ENCODE results near the gene SLC28A1.

SLC28A1 gene

DNA sequence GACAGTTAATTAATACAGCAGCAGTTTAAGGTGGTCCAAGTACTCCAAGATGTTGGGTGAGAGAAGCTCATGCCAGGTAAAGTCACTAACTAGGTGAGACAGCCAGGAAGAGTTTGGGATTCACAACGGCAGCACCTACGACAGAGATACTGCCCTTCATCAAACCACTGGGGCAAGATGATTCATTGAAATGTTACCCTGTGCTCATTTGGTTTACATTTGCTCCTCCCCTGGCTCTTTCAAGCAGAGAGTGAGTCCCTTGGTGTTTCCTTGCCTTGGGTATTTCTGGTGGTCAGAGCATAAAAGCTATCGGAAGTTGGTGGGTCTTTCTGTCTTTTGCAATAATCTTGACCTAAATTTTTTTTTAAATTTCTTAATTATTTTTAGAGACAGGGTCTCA lies 77.2 kb downstream of the SLC28A1 start:
- H3K4ac ChIP-seq (ENCODE audit: low read depth, low read length): no peak overlapping the region
- H3K4me1 ChIP-seq (ENCODE audit: control insufficient read depth in 1 of 2, insufficient read depth in 2 of 2, low read length in 2 of 2): peaks cover 4 to 12% of the 10 kb centered on the region in 2 experiments
- H4K8ac ChIP-seq (ENCODE audit: low read depth, low read length): no peak overlapping the region
- H3K27me3 ChIP-seq (ENCODE audit: insufficient read depth, low read length): no peaks in the 10 kb centered on the region
- no peaks in the 10 kb centered on the region for H3K36me3 ChIP-seq (ENCODE audit: control insufficient read depth in 1 of 2, insufficient read depth in 2 of 2, low read length in 2 of 2)
- H3K79me1 ChIP-seq (ENCODE audit: low read length): no peaks in the 10 kb centered on the region
- DNase-seq: no peak
- no CpG with 5 or more reads among the region's 3 CpGs for WGBS (ENCODE audit: extremely low coverage, insufficient coverage, insufficient read length)
- H4K91ac ChIP-seq (ENCODE audit: low read depth, low read length): no peak overlapping the region
- H3K23ac ChIP-seq (ENCODE audit: low read length): no peak overlapping the region
- no peak overlapping the region for H3K4me3 ChIP-seq (ENCODE audit: low read depth, low read length)
- H3K79me2 ChIP-seq (ENCODE audit: control insufficient read depth, insufficient read depth, low read length, poor library complexity): no peaks in the 10 kb centered on the region
- H3K27ac ChIP-seq (ENCODE audit: low read depth, low read length): no peak overlapping the region
- no peak overlapping the region for H2BK120ac ChIP-seq (ENCODE audit: insufficient read depth, low read length, poor library complexity)
- H4K12ac ChIP-seq (ENCODE audit: low read depth, low read length): no peak overlapping the region
- H3K14ac ChIP-seq (ENCODE audit: low read length): no peak overlapping the region
- no peak overlapping the region for H3K9ac ChIP-seq (ENCODE audit: low read length)
- no peak overlapping the region for H2BK12ac ChIP-seq (ENCODE audit: low read length)
- H2BK5ac ChIP-seq (ENCODE audit: low read depth, low read length, poor library complexity): no peak overlapping the region
- H3K9me3 ChIP-seq (ENCODE audit: insufficient read depth, low read depth, low read length): no peaks in the 10 kb centered on the region
- H3K4me2 ChIP-seq (ENCODE audit: low read length): no peak overlapping the region
- no peak overlapping the region for H2AK5ac ChIP-seq (ENCODE audit: low read length)
- no peak overlapping the region for H2AFZ ChIP-seq (ENCODE audit: insufficient read depth, low read length, poor library complexity)
- H3K18ac ChIP-seq (ENCODE audit: low read length): no peak overlapping the region

DNA sequence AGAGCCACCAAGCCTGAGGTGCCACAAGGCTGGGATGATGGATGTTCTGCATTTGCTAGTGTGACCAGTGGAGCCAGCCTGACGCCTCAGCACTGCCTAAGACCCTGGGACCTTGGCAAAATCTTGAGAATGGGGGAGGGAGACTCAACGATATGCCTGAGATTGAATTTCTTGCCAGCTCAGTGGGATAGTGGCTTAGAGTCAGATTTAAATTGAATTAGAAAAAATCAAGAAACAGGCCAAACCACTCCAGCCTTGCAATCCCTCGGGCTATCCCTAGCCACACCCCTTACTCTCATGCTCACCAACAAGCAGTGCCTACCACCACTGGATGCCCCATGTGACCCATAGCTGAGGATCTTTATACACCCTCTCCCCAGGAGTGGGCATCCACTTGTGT lies 78.5 kb downstream of the SLC28A1 start:
- Histone ChIP-seq H3K14ac (ENCODE audit: low read length) (no peak overlapping the region), H3K79me1 (ENCODE audit: low read length) (no peaks in the 10 kb centered on the region), H3K18ac (ENCODE audit: low read length) (no peak overlapping the region), H3K4me2 (ENCODE audit: low read length) (no peak overlapping the region), H3K27me3 (ENCODE audit: insufficient read depth, low read length) (no peaks in the 10 kb centered on the region), H2AFZ (ENCODE audit: insufficient read depth, low read length, poor library complexity) (no peak overlapping the region), H4K12ac (ENCODE audit: low read depth, low read length) (no peak overlapping the region), H3K23ac (ENCODE audit: low read length) (no peak overlapping the region), H3K36me3 (ENCODE audit: control insufficient read depth in 1 of 2, insufficient read depth in 2 of 2, low read length in 2 of 2) (no peaks in the 10 kb centered on the region), H3K9me3 (ENCODE audit: insufficient read depth, low read depth, low read length) (no peaks in the 10 kb centered on the region), H4K91ac (ENCODE audit: low read depth, low read length) (no peak overlapping the region), H2BK120ac (ENCODE audit: insufficient read depth, low read length, poor library complexity) (no peak overlapping the region), H4K8ac (ENCODE audit: low read depth, low read length) (no peak overlapping the region), H3K4me3 (ENCODE audit: low read depth, low read length) (no peak overlapping the region), H3K4me1 (ENCODE audit: control insufficient read depth in 1 of 2, insufficient read depth in 2 of 2, low read length in 2 of 2) (peaks cover 4 to 12% of the 10 kb centered on the region in 2 experiments), H2AK5ac (ENCODE audit: low read length) (no peak overlapping the region), H3K79me2 (ENCODE audit: control insufficient read depth, insufficient read depth, low read length, poor library complexity) (no peaks in the 10 kb centered on the region), H3K4ac (ENCODE audit: low read depth, low read length) (no peak overlapping the region), H3K27ac (ENCODE audit: low read depth, low read length) (no peak overlapping the region), H2BK12ac (ENCODE audit: low read length) (no peak overlapping the region), H3K9ac (ENCODE audit: low read length) (no peak overlapping the region), H2BK5ac (ENCODE audit: low read depth, low read length, poor library complexity) (no peak overlapping the region)
- DNase-seq: no peak
- no CpG with 5 or more reads among the region's 3 CpGs for WGBS (ENCODE audit: extremely low coverage, insufficient coverage, insufficient read length)

DNA sequence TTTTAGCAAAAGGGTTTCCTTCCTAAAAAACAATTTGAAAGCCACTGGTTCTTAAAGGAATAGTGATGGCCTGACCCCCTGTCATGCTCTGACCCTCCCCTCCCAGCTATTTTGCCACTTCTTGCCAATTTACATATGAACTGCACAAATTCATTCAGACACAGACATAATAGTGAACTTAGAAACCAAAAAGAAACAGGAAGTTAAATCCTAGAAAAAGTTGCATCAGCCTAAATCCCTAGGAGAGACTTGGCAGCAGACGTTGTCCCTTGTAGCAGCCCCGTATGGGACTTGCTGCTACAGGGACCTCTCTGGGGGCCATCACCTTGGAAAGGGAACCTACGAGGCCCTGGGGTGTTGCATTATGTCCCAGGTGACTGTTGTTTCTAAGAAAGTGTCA lies 82.9 kb downstream of the SLC28A1 start:
- Histone ChIP-seq H3K9ac (ENCODE audit: low read length) (no peak overlapping the region), H4K12ac (ENCODE audit: low read depth, low read length) (no peak overlapping the region), H3K27ac (ENCODE audit: low read depth, low read length) (no peak overlapping the region), H3K23ac (ENCODE audit: low read length) (no peak overlapping the region), H2AK5ac (ENCODE audit: low read length) (no peak overlapping the region), H3K79me1 (ENCODE audit: low read length) (no peaks in the 10 kb centered on the region), H4K91ac (ENCODE audit: low read depth, low read length) (no peak overlapping the region), H3K4me1 (ENCODE audit: control insufficient read depth in 1 of 2, insufficient read depth in 2 of 2, low read length in 2 of 2) (peaks cover 0 to 6% of the 10 kb centered on the region in 2 experiments), H2BK12ac (ENCODE audit: low read length) (no peak overlapping the region), H3K9me3 (ENCODE audit: insufficient read depth, low read depth, low read length) (peaks cover 1% of the 10 kb centered on the region), H3K27me3 (ENCODE audit: insufficient read depth, low read length) (no peaks in the 10 kb centered on the region), H3K4me2 (ENCODE audit: low read length) (no peak overlapping the region), H2BK120ac (ENCODE audit: insufficient read depth, low read length, poor library complexity) (no peak overlapping the region), H3K36me3 (ENCODE audit: control insufficient read depth in 1 of 2, insufficient read depth in 2 of 2, low read length in 2 of 2) (no peaks in the 10 kb centered on the region), H2AFZ (ENCODE audit: insufficient read depth, low read length, poor library complexity) (no peak overlapping the region), H3K79me2 (ENCODE audit: control insufficient read depth, insufficient read depth, low read length, poor library complexity) (no peaks in the 10 kb centered on the region), H3K4ac (ENCODE audit: low read depth, low read length) (no peak overlapping the region), H3K4me3 (ENCODE audit: low read depth, low read length) (no peak overlapping the region), H3K18ac (ENCODE audit: low read length) (no peak overlapping the region), H3K14ac (ENCODE audit: low read length) (no peak overlapping the region), H4K8ac (ENCODE audit: low read depth, low read length) (no peak overlapping the region), H2BK5ac (ENCODE audit: low read depth, low read length, poor library complexity) (no peak overlapping the region)
- WGBS (ENCODE audit: extremely low coverage, insufficient coverage, insufficient read length): no CpG with 5 or more reads among the region's 3 CpGs
- DNase-seq: no peak

DNA sequence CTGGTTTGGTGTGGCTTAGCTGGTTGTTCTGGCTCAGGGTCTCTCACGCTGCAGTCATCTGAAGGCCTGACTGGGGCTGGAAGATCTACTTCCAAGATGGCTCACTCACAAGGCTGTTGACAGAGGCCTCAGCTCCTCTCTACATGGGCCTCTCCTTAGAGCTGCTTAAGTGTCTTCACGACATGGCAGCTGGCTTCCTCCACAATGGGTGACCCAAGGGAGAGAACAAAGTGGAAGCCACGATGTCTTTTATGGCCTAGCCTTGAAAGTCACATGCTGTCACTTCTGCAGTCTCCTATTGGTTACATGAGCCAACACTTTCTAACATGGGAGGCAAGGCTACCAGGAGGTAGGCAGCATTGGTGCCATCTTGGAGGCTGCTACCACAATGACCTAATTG lies 83.8 kb downstream of the SLC28A1 start:
- H4K91ac ChIP-seq (ENCODE audit: low read depth, low read length): no peak overlapping the region
- H3K4ac ChIP-seq (ENCODE audit: low read depth, low read length): no peak overlapping the region
- H2AK5ac ChIP-seq (ENCODE audit: low read length): no peak overlapping the region
- no peak overlapping the region for H4K8ac ChIP-seq (ENCODE audit: low read depth, low read length)
- no peak overlapping the region for H2BK120ac ChIP-seq (ENCODE audit: insufficient read depth, low read length, poor library complexity)
- no peaks in the 10 kb centered on the region for H3K27me3 ChIP-seq (ENCODE audit: insufficient read depth, low read length)
- no peak overlapping the region for H2BK12ac ChIP-seq (ENCODE audit: low read length)
- WGBS (ENCODE audit: extremely low coverage, insufficient coverage, insufficient read length): no CpG with 5 or more reads among the region's 3 CpGs
- H3K14ac ChIP-seq (ENCODE audit: low read length): no peak overlapping the region
- no peaks in the 10 kb centered on the region for H3K4me1 ChIP-seq (ENCODE audit: control insufficient read depth in 1 of 2, insufficient read depth in 2 of 2, low read length in 2 of 2)
- H3K4me2 ChIP-seq (ENCODE audit: low read length): no peak overlapping the region
- no peak overlapping the region for H2BK5ac ChIP-seq (ENCODE audit: low read depth, low read length, poor library complexity)
- no peaks in the 10 kb centered on the region for H3K79me1 ChIP-seq (ENCODE audit: low read length)
- no peak overlapping the region for H3K27ac ChIP-seq (ENCODE audit: low read depth, low read length)
- H3K79me2 ChIP-seq (ENCODE audit: control insufficient read depth, insufficient read depth, low read length, poor library complexity): no peaks in the 10 kb centered on the region
- H3K9me3 ChIP-seq (ENCODE audit: insufficient read depth, low read depth, low read length): peaks cover 1% of the 10 kb centered on the region
- H3K18ac ChIP-seq (ENCODE audit: low read length): no peak overlapping the region
- no peak overlapping the region for H2AFZ ChIP-seq (ENCODE audit: insufficient read depth, low read length, poor library complexity)
- no peak overlapping the region for H3K4me3 ChIP-seq (ENCODE audit: low read depth, low read length)
- no peak for DNase-seq
- no peak overlapping the region for H3K23ac ChIP-seq (ENCODE audit: low read length)
- no peaks in the 10 kb centered on the region for H3K36me3 ChIP-seq (ENCODE audit: control insufficient read depth in 1 of 2, insufficient read depth in 2 of 2, low read length in 2 of 2)
- H4K12ac ChIP-seq (ENCODE audit: low read depth, low read length): no peak overlapping the region
- no peak overlapping the region for H3K9ac ChIP-seq (ENCODE audit: low read length)

Measured in trophoblast cell (in vitro differentiated cells and primary cell).